Stomach smooth muscle (tissue), 2 donors: ENCODE data around the gene SLC35E3.

Source experiments
- H3K27ac ChIP-seq: one replicate; pipeline ENCODE4 v1.7.0; 2013; ENCODE audit warnings: mild to moderate bottlenecking, low read length, inconsistent platforms
- H3K27me3 ChIP-seq, 2 donors: one replicate each; pipeline ENCODE4 v1.7.0; 2013; ENCODE audit warnings: low read length in 2 of 2; ENCODE audit not compliant: insufficient read depth in 2 of 2, control insufficient read depth in 1 of 2
- H3K36me3 ChIP-seq, 2 donors: one replicate each; pipeline ENCODE4 v1.7.0; 2013; ENCODE audit warnings: low read length in 2 of 2; ENCODE audit not compliant: control insufficient read depth in 2 of 2, insufficient read depth in 2 of 2
- H3K4me1 ChIP-seq: one replicate; pipeline ENCODE4 v1.7.0; 2013; ENCODE audit warnings: low read length; ENCODE audit not compliant: control insufficient read depth, insufficient read depth
- H3K4me3 ChIP-seq, 2 donors: one replicate each; pipeline ENCODE4 v1.7.0; 2013; ENCODE audit warnings: low read length in 2 of 2
- H3K9ac ChIP-seq, 2 donors: one replicate each; pipeline ENCODE4 v1.7.0; 2013; ENCODE audit warnings: low read length in 2 of 2, mild to moderate bottlenecking in 1 of 2
- H3K9me3 ChIP-seq, 2 donors: one replicate each; pipeline ENCODE4 v1.7.0; 2013; ENCODE audit warnings: low read length in 2 of 2; ENCODE audit not compliant: control insufficient read depth in 2 of 2
- donor health status: healthy.
- donor health status: Pancreatic carcinoma.

SLC35E3 gene

GRCh38 chr12:68785823-68786222 lies 39.8 kb downstream of the SLC35E3 start:
- Histone ChIP-seq H3K4me1 (no peaks in the 10 kb centered on the region), H3K4me3 (no peak overlapping the region), H3K36me3 (no peaks in the 10 kb centered on the region), H3K9ac (no peak overlapping the region), H3K27ac (no peak overlapping the region), H3K27me3 (no peaks in the 10 kb centered on the region), H3K9me3 (no peaks in the 10 kb centered on the region)

- no peaks in the 10 kb centered on the region for H3K36me3 ChIP-seq
- no peaks in the 10 kb centered on the region for H3K9me3 ChIP-seq
- no peak overlapping the region for H3K27ac ChIP-seq
- H3K4me3 ChIP-seq, result no peak overlapping the region
- no peaks in the 10 kb centered on the region for H3K4me1 ChIP-seq
- H3K9ac ChIP-seq, result no peak overlapping the region
- H3K27me3 ChIP-seq, result no peaks in the 10 kb centered on the region
Observed at GRCh38 chr12:68786929-68787328, 41.0 kb downstream of the SLC35E3 start.

- Histone ChIP-seq H3K27me3 (no peaks in the 10 kb centered on the region), H3K27ac (no peak overlapping the region), H3K4me3 (no peak overlapping the region)
Observed at GRCh38 chr12:68788554-68789143, 42.7 kb downstream of the SLC35E3 start.

GRCh38 chr12:68789144-68789878 lies 43.3 kb downstream of the SLC35E3 start:
- Histone ChIP-seq H3K9me3 (no peaks in the 10 kb centered on the region), H3K27ac (no peak overlapping the region), H3K4me1 (no peaks in the 10 kb centered on the region), H3K27me3 (no peaks in the 10 kb centered on the region), H3K4me3 (no peak overlapping the region), H3K36me3 (no peaks in the 10 kb centered on the region), H3K9ac (no peak overlapping the region)

More at GRCh38 chr12:68788554-68789143, 42.7 kb downstream of the SLC35E3 start:
- no peaks in the 10 kb centered on the region for H3K4me1 ChIP-seq
- H3K9ac ChIP-seq, result no peak overlapping the region
- H3K36me3 ChIP-seq, result no peaks in the 10 kb centered on the region
- no peaks in the 10 kb centered on the region for H3K9me3 ChIP-seq

GRCh38 chr12:68790081-68790951 lies 44.3 kb downstream of the SLC35E3 start:
- H3K27me3 ChIP-seq, result no peaks in the 10 kb centered on the region
- H3K27ac ChIP-seq, result no peak overlapping the region
- no peaks in the 10 kb centered on the region for H3K36me3 ChIP-seq
- H3K9me3 ChIP-seq, result no peaks in the 10 kb centered on the region
- H3K4me3 ChIP-seq, result no peak overlapping the region
- H3K4me1 ChIP-seq, result no peaks in the 10 kb centered on the region
- H3K9ac ChIP-seq, result no peak overlapping the region

- Histone ChIP-seq H3K27me3 (no peaks in the 10 kb centered on the region), H3K9ac (no peak overlapping the region), H3K4me1 (no peaks in the 10 kb centered on the region), H3K4me3 (no peak overlapping the region), H3K27ac (no peak overlapping the region), H3K36me3 (no peaks in the 10 kb centered on the region), H3K9me3 (no peaks in the 10 kb centered on the region)
Observed at GRCh38 chr12:68790952-68791234, 44.9 kb downstream of the SLC35E3 start.

GRCh38 chr12:68791897-68792481 lies 46.0 kb downstream of the SLC35E3 start:
- no peaks in the 10 kb centered on the region for H3K9me3 ChIP-seq
- H3K27me3 ChIP-seq, result no peaks in the 10 kb centered on the region
- no peaks in the 10 kb centered on the region for H3K4me1 ChIP-seq
- no peak overlapping the region for H3K4me3 ChIP-seq
- no peak overlapping the region for H3K9ac ChIP-seq
- H3K27ac ChIP-seq, result no peak overlapping the region
- no peaks in the 10 kb centered on the region for H3K36me3 ChIP-seq

GRCh38 chr12:68792952-68793351 lies 47.0 kb downstream of the SLC35E3 start:
- H3K4me1 ChIP-seq, result no peaks in the 10 kb centered on the region
- H3K27ac ChIP-seq, result no peak overlapping the region
- H3K4me3 ChIP-seq, result no peak overlapping the region
- H3K36me3 ChIP-seq, result no peaks in the 10 kb centered on the region
- H3K9ac ChIP-seq, result no peak overlapping the region
- H3K27me3 ChIP-seq, result no peaks in the 10 kb centered on the region
- no peaks in the 10 kb centered on the region for H3K9me3 ChIP-seq

- no peaks in the 10 kb centered on the region for H3K36me3 ChIP-seq
- H3K27me3 ChIP-seq, result no peaks in the 10 kb centered on the region
- no peak overlapping the region for H3K9ac ChIP-seq
- no peaks in the 10 kb centered on the region for H3K9me3 ChIP-seq
- H3K27ac ChIP-seq, result no peak overlapping the region
- H3K4me3 ChIP-seq, result no peak overlapping the region
- no peaks in the 10 kb centered on the region for H3K4me1 ChIP-seq
Observed at GRCh38 chr12:68793436-68793835, 47.5 kb downstream of the SLC35E3 start.

- Histone ChIP-seq H3K9me3 (no peaks in the 10 kb centered on the region), H3K4me3 (no peak overlapping the region), H3K36me3 (no peaks in the 10 kb centered on the region), H3K4me1 (no peaks in the 10 kb centered on the region), H3K27me3 (no peaks in the 10 kb centered on the region), H3K9ac (no peak overlapping the region), H3K27ac (no peak overlapping the region)
Observed at GRCh38 chr12:68793975-68794652, 48.1 kb downstream of the SLC35E3 start.
